ENCODE data around the gene PTH1R. TPM values are rescaled to one million over a fixed set of nuclear protein-coding genes. Genes with fewer than 3 reads are reported as not detected.
A peak's percentile ranks its signal among the peaks of the same experiment; 100 is the strongest.

The PTH1R gene
- total RNA-seq, 5 donors from 2014 or later (not counting 1 experiment from before 2014, with no cell fraction given) = 0.32 TPM; not detected in 4

DNA sequence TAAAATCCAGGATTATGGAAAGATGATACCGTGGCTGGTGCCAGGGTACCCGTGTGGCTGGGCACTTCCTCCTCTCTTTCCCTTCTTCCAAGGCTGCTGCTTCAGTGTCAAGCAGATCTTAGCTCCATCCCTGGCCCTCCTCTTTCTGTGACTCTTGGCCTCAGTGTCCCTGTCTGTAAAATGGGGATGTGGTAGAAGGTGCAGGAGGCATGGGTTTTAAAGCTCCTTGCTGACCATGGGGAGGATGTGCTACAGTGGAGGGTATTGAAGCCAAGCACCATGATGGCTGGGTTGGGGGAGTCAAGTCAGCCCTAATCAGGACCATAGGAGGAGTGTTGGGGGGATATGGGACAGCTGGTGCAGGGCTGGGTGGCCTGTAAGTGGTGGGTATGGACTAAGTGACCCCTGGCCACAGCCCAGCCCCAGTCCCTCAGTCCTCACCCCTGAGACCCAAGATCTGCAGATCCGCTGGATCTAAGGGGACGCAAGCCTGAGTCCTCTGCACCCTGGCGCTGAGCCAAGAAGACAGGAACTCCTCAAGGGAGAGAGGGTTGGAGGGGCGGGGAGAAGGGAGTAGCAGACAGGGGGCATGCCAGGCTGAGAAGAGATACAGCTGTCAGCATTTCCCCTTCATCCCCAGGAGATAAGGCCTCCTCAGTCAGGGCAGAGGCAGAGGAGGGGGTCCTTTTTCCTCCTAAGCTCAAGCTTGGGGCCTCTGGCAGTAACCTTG, 12.0 kb downstream of the PTH1R start:
- WGBS (ENCODE audit: insufficient coverage) = 100% methylated on average over 1 of the region's 6 CpGs
- H3K27ac Mint-ChIP-seq = no peak overlapping the region
- H3K27me3 Mint-ChIP-seq = peaks cover 24 to 64% of the 10 kb centered on the region in 2 donors

DNA sequence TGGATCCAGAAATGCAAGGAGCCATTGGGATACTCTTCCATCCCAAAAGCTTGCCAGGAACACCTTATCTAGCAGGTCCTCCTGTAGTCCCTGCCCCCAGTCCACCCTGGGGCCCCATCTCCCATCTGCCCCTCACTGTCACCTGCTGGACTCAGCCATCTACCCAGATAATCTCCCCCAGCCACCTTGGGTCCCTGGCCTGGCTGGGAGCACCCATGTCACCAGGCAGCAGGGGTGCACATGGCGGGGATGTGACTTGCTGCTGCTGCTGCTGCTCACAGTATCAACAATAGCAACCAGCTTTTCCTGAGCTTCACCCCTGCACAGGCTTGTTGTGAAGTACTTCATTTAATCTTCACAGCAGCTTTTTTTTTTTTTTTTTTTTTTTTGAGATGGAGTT, 12.6 kb downstream of the PTH1R start:
- no peak for DNase-seq
- Mint-ChIP-seq H3K36me3 (no peaks in the 10 kb centered on the region), H3K4me3 (no peak overlapping the region), H3K9me3 (no peaks in the 10 kb centered on the region), H3K27ac (no peak overlapping the region), H3K27me3 (peaks cover 24 to 60% of the 10 kb centered on the region in 2 donors), H3K4me1 (peaks cover 0 to 3% (median 3%) of the 10 kb centered on the region in 3 donors)
- Histone ChIP-seq H3K4me3 (ENCODE audit: control insufficient read depth in 1 of 2, extremely low read depth in 1 of 2, low read length in 1 of 2) (no peak overlapping the region), H3K36me3 (ENCODE audit: control insufficient read depth in 2 of 2, extremely low read depth in 1 of 2, insufficient read depth in 1 of 2, low read length in 1 of 2) (no peaks in the 10 kb centered on the region), H3K27me3 (replicated peaks in 1 of 2; ENCODE audit: control insufficient read depth in 2 of 2, extremely low read depth in 1 of 2, insufficient read depth in 2 of 2, low read length in 1 of 2) (peaks cover 0 to 71% of the 10 kb centered on the region in 2 experiments), H3K27ac (ENCODE audit: low read length) (no peak overlapping the region), H3K4me1 (ENCODE audit: control insufficient read depth in 1 of 2, extremely low read depth in 1 of 2, insufficient read depth in 2 of 2, low read length in 2 of 2) (peaks cover 0 to 10% of the 10 kb centered on the region in 2 experiments), H3K9me3 (no peaks in the 10 kb centered on the region)
- ChIA-PET CTCF (interaction anchor here (0.7 to 1.0 kb wide), 2 partner anchors 16 to 530 kb away, joined by 3 read pairs; no protein-coding TSS in a partner anchor), POLR2A (no interaction called here)
- ATAC-seq (replicated peaks in 1 of 4) = no peak
- 83% methylated on average over 1 of the region's 1 CpG for WGBS (ENCODE audit: insufficient coverage)

More for the DNA sequence above, 12.0 kb downstream of the PTH1R start:
- ChIA-PET CTCF (interaction anchor here in 1 of 2 donors (0.7 kb wide), 1 partner anchor 530 kb away, joined by 3 read pairs; no protein-coding TSS in a partner anchor), POLR2A (no interaction called here)
- DNase-seq (peak in 1 of 35 experiments; percentile 11), ATAC-seq (replicated peaks in 1 of 4) (no peak)
- Histone ChIP-seq H3K9me3 (no peaks in the 10 kb centered on the region), H3K4me3 (ENCODE audit: control insufficient read depth in 1 of 2, extremely low read depth in 1 of 2, low read length in 1 of 2) (no peak overlapping the region), H3K4me1 (ENCODE audit: control insufficient read depth in 1 of 2, extremely low read depth in 1 of 2, insufficient read depth in 2 of 2, low read length in 2 of 2) (peaks cover 0 to 10% of the 10 kb centered on the region in 2 experiments), H3K36me3 (ENCODE audit: control insufficient read depth in 2 of 2, extremely low read depth in 1 of 2, insufficient read depth in 1 of 2, low read length in 1 of 2) (no peaks in the 10 kb centered on the region), H3K27ac (ENCODE audit: low read length) (no peak overlapping the region), H3K27me3 (replicated peaks in 1 of 2; ENCODE audit: control insufficient read depth in 2 of 2, extremely low read depth in 1 of 2, insufficient read depth in 2 of 2, low read length in 1 of 2) (peaks cover 1 to 75% of the 10 kb centered on the region in 2 experiments)
- H3K4me1 Mint-ChIP-seq = peaks cover 0 to 3% (median 3%) of the 10 kb centered on the region in 3 donors
- H3K36me3 Mint-ChIP-seq = no peaks in the 10 kb centered on the region
- H3K4me3 Mint-ChIP-seq = no peak overlapping the region
- H3K9me3 Mint-ChIP-seq = no peaks in the 10 kb centered on the region

- ChIA-PET POLR2A (interaction anchor here in 1 of 2 donors (0.7 kb wide), 1 partner anchor 20 kb away, joined by 3 read pairs; no protein-coding TSS in a partner anchor), CTCF (no interaction called here)
- DNase-seq = no peak
- Mint-ChIP-seq H3K27ac (no peak overlapping the region), H3K9me3 (no peaks in the 10 kb centered on the region), H3K27me3 (peaks cover 26 to 56% of the 10 kb centered on the region in 2 donors), H3K36me3 (no peaks in the 10 kb centered on the region), H3K4me1 (peaks cover 0 to 3% (median 3%) of the 10 kb centered on the region in 3 donors), H3K4me3 (peak overlapping the region in 1 of 3 donors; percentile 22)
- Histone ChIP-seq H3K9me3 (no peaks in the 10 kb centered on the region), H3K4me3 (ENCODE audit: control insufficient read depth in 1 of 2, extremely low read depth in 1 of 2, low read length in 1 of 2) (no peak overlapping the region), H3K36me3 (ENCODE audit: control insufficient read depth in 2 of 2, extremely low read depth in 1 of 2, insufficient read depth in 1 of 2, low read length in 1 of 2) (no peaks in the 10 kb centered on the region), H3K27me3 (replicated peaks in 1 of 2; ENCODE audit: control insufficient read depth in 2 of 2, extremely low read depth in 1 of 2, insufficient read depth in 2 of 2, low read length in 1 of 2) (peaks cover 0 to 67% of the 10 kb centered on the region in 2 experiments), H3K27ac (ENCODE audit: low read length) (no peak overlapping the region), H3K4me1 (ENCODE audit: control insufficient read depth in 1 of 2, extremely low read depth in 1 of 2, insufficient read depth in 2 of 2, low read length in 2 of 2) (peaks cover 0 to 10% of the 10 kb centered on the region in 2 experiments)
- 70% methylated on average over 2 of the region's 3 CpGs for WGBS (ENCODE audit: insufficient coverage)
- ATAC-seq (replicated peaks in 1 of 4) = no peak
Observed at GRCh38 chr3:46891132-46891531, 13.6 kb downstream of the PTH1R start.

- Histone ChIP-seq H3K4me3 (ENCODE audit: control insufficient read depth in 1 of 2, extremely low read depth in 1 of 2, low read length in 1 of 2) (peak overlapping the region in 1 of 2 donors; percentile 23), H3K27ac (ENCODE audit: low read length) (no peak overlapping the region), H3K4me1 (ENCODE audit: control insufficient read depth in 1 of 2, extremely low read depth in 1 of 2, insufficient read depth in 2 of 2, low read length in 2 of 2) (peaks cover 0 to 10% of the 10 kb centered on the region in 2 experiments), H3K36me3 (ENCODE audit: control insufficient read depth in 2 of 2, extremely low read depth in 1 of 2, insufficient read depth in 1 of 2, low read length in 1 of 2) (no peaks in the 10 kb centered on the region), H3K27me3 (replicated peaks in 1 of 2; ENCODE audit: control insufficient read depth in 2 of 2, extremely low read depth in 1 of 2, insufficient read depth in 2 of 2, low read length in 1 of 2) (peaks cover 0 to 74% of the 10 kb centered on the region in 2 experiments), H3K9me3 (no peaks in the 10 kb centered on the region)
- Mint-ChIP-seq H3K4me3 (peak overlapping the region; percentile 38 to 60 (median 57)), H3K27ac (no peak overlapping the region), H3K4me1 (peaks cover 0 to 3% (median 3%) of the 10 kb centered on the region in 3 donors), H3K27me3 (peaks cover 28 to 63% of the 10 kb centered on the region in 2 donors), H3K9me3 (no peaks in the 10 kb centered on the region), H3K36me3 (no peaks in the 10 kb centered on the region)
- WGBS (ENCODE audit: insufficient coverage) = 7% methylated on average over 51 of the region's 58 CpGs
- CTCF ChIA-PET = no interaction called here
- ATAC-seq (replicated peaks in 1 of 4) = no peak
- DNase-seq = peak in 1 of 35 experiments; percentile 37
- POLR2A ChIA-PET = interaction anchor here in 1 of 2 donors (0.6 kb wide), 1 partner anchor 192 kb away, joined by 4 read pairs; no protein-coding TSS in a partner anchor
Observed at GRCh38 chr3:46892285-46893145, 15.0 kb downstream of the PTH1R start.

DNA sequence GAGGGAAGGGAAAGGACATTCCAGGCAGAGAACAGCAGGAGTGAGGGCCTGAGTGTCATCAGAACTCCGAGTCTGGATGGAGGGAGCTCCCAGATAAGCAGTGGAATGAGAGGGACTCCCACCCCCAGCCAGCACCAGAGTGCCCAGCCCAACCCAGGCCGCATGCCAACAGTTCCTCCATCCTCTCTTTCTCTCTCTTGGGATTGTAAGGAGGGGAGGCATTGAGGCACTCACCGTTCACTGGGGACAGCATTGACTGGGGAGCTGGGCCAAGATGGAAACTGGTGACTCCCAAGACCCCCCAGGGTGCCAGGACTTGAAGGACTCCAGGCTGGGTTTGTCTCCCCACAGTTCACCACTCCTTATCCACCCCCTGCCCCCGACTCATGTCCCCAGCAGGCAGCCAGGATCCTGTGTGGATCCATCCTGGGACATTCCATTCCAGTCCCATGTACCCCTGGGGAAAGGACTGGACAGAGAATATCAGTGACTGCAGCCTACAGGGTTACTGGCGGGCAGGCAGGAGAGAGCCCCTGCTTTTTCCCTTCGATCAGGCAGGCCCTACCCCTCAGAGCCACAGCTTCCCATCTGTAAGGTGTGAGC, 15.7 kb downstream of the PTH1R start:
- no peaks in the 10 kb centered on the region for H3K36me3 Mint-ChIP-seq
- H3K27ac Mint-ChIP-seq = no peak overlapping the region
- H3K4me3 Mint-ChIP-seq = peak overlapping the region in 1 of 3 donors; percentile 38
- peaks cover 0 to 5% (median 3%) of the 10 kb centered on the region in 3 donors for H3K4me1 Mint-ChIP-seq
- DNase-seq (no peak), ATAC-seq (replicated peaks in 1 of 4) (no peak)
- POLR2A ChIA-PET = interaction anchor here in 1 of 2 donors (0.6 kb wide), 1 partner anchor 192 kb away, joined by 4 read pairs; no protein-coding TSS in a partner anchor
- peaks cover 0 to 13% of the 10 kb centered on the region in 2 experiments for H3K4me1 ChIP-seq (ENCODE audit: control insufficient read depth in 1 of 2, extremely low read depth in 1 of 2, insufficient read depth in 2 of 2, low read length in 2 of 2)
- no peaks in the 10 kb centered on the region for H3K9me3 ChIP-seq
- peaks cover 33 to 68% of the 10 kb centered on the region in 2 donors for H3K27me3 Mint-ChIP-seq
- 75% methylated on average over 1 of the region's 6 CpGs for WGBS (ENCODE audit: insufficient coverage)
- CTCF ChIA-PET = interaction anchor here in 1 of 2 donors (0.6 kb wide), 1 partner anchor 265 kb away, joined by 3 read pairs; no protein-coding TSS in a partner anchor
- no peaks in the 10 kb centered on the region for H3K9me3 Mint-ChIP-seq
- H3K27me3 ChIP-seq (replicated peaks in 1 of 2; ENCODE audit: control insufficient read depth in 2 of 2, extremely low read depth in 1 of 2, insufficient read depth in 2 of 2, low read length in 1 of 2) = peaks cover 0 to 82% of the 10 kb centered on the region in 2 experiments
- no peaks in the 10 kb centered on the region for H3K36me3 ChIP-seq (ENCODE audit: control insufficient read depth in 2 of 2, extremely low read depth in 1 of 2, insufficient read depth in 1 of 2, low read length in 1 of 2)
- H3K4me3 ChIP-seq (ENCODE audit: control insufficient read depth in 1 of 2, extremely low read depth in 1 of 2, low read length in 1 of 2) = no peak overlapping the region
- H3K27ac ChIP-seq (ENCODE audit: low read length) = no peak overlapping the region
